Tibial artery (tissue), 4 donors: ENCODE results near the gene TMEM30A.
A peak's percentile ranks its signal among the peaks of the same experiment; 100 is the strongest.

ENCODE experiments used
- DNase-seq, 2 donors: peaks; one replicate each; pipeline ENCODE4 v3.0.0-alpha.2; 2019
- H3K27ac ChIP-seq, 2 donors: fragments of 200-600 bp; sonication (generic) in 1 of 2; 1 replicate in 1 of 2; 2 replicates in 1 of 2; pipeline ENCODE4 v1.5.1; 2018 to 2019; ENCODE audit warnings: mild to moderate bottlenecking in 1 of 2
- H3K27me3 ChIP-seq, 2 donors: fragments of 200-600 bp; sonication (generic) in 1 of 2; one replicate each; pipeline versions ENCODE4 v1.5.1 to v1.6.0; 2016 to 2019
- H3K36me3 ChIP-seq, 3 donors: fragments of 200-600 bp; sonication (generic) in 2 of 3; one replicate each; pipeline ENCODE4 v1.5.1; 2016 to 2019; ENCODE audit warnings: mild to moderate bottlenecking in 2 of 3
- H3K4me1 ChIP-seq, 4 donors: fragments of 200-600 bp; sonication (generic) in 2 of 4; 1 replicate in 3 of 4; 2 replicates in 1 of 4; pipeline ENCODE4 v1.5.1; 2016 to 2019
- H3K4me3 ChIP-seq, 2 donors: fragments of 200-600 bp; sonication (generic) in 1 of 2; 1 replicate in 1 of 2; 2 replicates in 1 of 2; pipeline ENCODE4 v1.5.1; 2018 to 2019; ENCODE audit warnings: mild to moderate bottlenecking in 2 of 2
- H3K9me3 ChIP-seq, 3 donors: fragments of 200-600 bp; sonication (generic) in 1 of 3; one replicate each; pipeline ENCODE4 v1.5.1; 2016 to 2019
- intact Hi-C: fragments of 100-400 bp; cut with DNase I; formaldehyde crosslinking; loops from one replicate; pipeline ENCODE4 v1.15.0; 2023; ENCODE audit warnings: low total_unique reads
- TF ChIP-seq, protein P1 (sequence below), 2 experiments: fragments of 200-600 bp in 1 of 2; fragments of 450-650 bp in 1 of 2; IDR thresholded peaks; one replicate each; pipeline ENCODE4 v1.5.1; 2017 to 2019; ENCODE audit warnings: antibody characterized with exemption in 2 of 2, mild to moderate bottlenecking in 1 of 2, moderate library complexity in 1 of 2

TMEM30A gene

DNA sequence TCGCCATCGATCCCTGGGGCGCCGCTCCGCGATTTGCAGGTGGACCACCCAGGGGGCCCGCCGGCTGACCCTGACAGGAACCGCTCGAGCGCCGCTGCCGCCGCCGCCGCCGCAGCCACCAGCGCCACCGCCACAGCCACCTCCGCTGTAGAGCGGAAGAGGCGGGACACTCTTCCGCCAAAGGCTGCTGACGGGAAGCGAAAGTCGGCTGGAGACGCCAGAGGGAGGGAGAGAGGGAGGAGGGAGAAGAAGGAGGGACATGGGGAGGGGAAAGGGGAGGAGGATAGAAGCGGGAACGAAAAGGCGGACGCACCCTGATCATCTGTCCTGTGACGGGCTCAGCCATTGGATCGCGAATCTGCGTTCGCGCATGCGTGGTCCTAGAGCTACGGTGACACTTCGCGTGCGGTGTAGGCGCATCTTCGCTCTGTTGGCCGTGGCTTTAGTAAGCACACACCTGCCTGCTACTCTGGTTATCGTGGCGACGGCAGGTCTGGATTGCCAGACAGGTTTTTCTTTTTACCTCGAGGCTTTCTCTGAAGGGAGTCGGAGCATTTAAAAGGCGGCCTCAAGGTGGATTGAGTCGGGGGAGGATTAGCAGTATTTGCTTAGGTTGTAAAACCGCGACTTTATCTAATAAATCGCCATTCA is at the start of gene TMEM30A:
Gene TMEM30A (minus strand): TSS at position 161 of the 651 bp plus-strand sequence. CDS start 154 bp downstream, at position 7.
- TF ChIP-seq, protein P1, sequence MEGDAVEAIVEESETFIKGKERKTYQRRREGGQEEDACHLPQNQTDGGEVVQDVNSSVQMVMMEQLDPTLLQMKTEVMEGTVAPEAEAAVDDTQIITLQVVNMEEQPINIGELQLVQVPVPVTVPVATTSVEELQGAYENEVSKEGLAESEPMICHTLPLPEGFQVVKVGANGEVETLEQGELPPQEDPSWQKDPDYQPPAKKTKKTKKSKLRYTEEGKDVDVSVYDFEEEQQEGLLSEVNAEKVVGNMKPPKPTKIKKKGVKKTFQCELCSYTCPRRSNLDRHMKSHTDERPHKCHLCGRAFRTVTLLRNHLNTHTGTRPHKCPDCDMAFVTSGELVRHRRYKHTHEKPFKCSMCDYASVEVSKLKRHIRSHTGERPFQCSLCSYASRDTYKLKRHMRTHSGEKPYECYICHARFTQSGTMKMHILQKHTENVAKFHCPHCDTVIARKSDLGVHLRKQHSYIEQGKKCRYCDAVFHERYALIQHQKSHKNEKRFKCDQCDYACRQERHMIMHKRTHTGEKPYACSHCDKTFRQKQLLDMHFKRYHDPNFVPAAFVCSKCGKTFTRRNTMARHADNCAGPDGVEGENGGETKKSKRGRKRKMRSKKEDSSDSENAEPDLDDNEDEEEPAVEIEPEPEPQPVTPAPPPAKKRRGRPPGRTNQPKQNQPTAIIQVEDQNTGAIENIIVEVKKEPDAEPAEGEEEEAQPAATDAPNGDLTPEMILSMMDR (IDR thresholded peaks at IDR 0.05): no peak
- Histone ChIP-seq H3K9me3 (no peaks in the 10 kb centered on the region), H3K36me3 (no peaks in the 10 kb centered on the region), H3K27ac (peak within 1 kb of the TSS; percentile 90 to 92), H3K27me3 (no peaks in the 10 kb centered on the region), H3K4me3 (peak within 1 kb of the TSS; percentile 79 to 89), H3K4me1 (peaks cover 0 to 58% (median 25%) of the 10 kb centered on the region in 4 donors)
- DNase-seq: peak; percentile 96 to 98
- intact Hi-C loops: no loop called here

DNA sequence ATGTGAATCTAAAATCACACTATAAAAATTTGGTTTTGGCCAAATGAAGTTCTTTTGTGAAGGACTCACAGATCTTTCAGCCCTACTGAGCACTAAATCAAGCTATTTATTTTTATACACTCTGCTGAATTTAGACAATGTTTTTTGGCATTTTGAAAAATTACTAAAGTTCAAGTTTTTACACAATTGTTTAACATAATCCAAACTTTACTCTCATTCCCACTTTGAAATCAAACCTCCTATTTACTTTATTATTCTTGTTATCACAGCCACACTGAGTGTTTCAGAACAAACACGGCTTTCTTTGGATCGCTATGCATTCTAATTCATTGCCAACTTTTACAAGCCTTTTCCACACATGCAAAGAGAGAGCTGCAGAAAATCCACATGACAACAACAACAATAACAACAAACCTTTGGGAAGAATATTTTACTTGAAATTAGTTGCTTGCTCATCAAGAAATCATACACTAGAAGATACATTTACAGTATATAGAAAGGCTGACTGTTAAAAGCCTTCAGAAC is 49.1 kb upstream of the TMEM30A start:
- Histone ChIP-seq H3K4me3 (no peak overlapping the region), H3K27ac (peak overlapping the region; percentile 1 to 27), H3K27me3 (no peaks in the 10 kb centered on the region), H3K9me3 (no peaks in the 10 kb centered on the region), H3K36me3 (peaks cover 0 to 9% (median 0%) of the 10 kb centered on the region in 3 donors), H3K4me1 (peaks cover 0 to 24% (median 13%) of the 10 kb centered on the region in 4 donors)
- intact Hi-C loops: no loop called here
- TF ChIP-seq, protein P1 (IDR thresholded peaks at IDR 0.05): no peak
- DNase-seq: no peak

GRCh38 chr6:75331151-75331550 is 46.6 kb upstream of the TMEM30A start:
- H3K27ac ChIP-seq: no peak overlapping the region
- peaks cover 0 to 24% (median 13%) of the 10 kb centered on the region in 4 donors for H3K4me1 ChIP-seq
- TF ChIP-seq, protein P1 (IDR thresholded peaks at IDR 0.05): no peak
- no peaks in the 10 kb centered on the region for H3K27me3 ChIP-seq
- no peak overlapping the region for H3K4me3 ChIP-seq
- H3K36me3 ChIP-seq: no peaks in the 10 kb centered on the region
- no peak for DNase-seq
- no peaks in the 10 kb centered on the region for H3K9me3 ChIP-seq
- intact Hi-C loops: no loop called here

DNA sequence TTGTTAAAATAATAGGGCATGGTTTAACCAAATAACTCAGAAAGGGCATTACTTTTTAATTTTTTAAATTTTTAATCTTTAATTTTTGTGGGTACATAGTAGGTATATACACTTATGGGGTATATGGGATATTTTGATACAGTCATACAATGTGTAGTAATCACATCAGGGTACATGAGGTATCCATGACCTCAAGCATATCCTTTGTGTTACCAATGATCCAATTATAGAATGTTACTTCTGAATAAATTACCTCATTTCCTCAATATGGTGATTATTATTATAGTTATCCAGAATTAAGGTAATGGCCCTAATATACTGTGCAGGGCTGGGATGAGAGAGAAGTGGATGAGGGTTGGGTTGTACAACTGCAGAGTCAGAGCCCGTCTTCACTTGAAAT is 45.1 kb upstream of the TMEM30A start:
- TF ChIP-seq, protein P1 (IDR thresholded peaks at IDR 0.05): no peak
- H3K27ac ChIP-seq: no peak overlapping the region
- intact Hi-C loops: no loop called here

GRCh38 chr6:75327807-75328206 is 43.2 kb upstream of the TMEM30A start:
- intact Hi-C loops: no loop called here
- Histone ChIP-seq H3K4me3 (no peak overlapping the region), H3K9me3 (no peaks in the 10 kb centered on the region), H3K4me1 (no peaks in the 10 kb centered on the region), H3K27me3 (no peaks in the 10 kb centered on the region), H3K36me3 (no peaks in the 10 kb centered on the region), H3K27ac (no peak overlapping the region)
- TF ChIP-seq, protein P1 (IDR thresholded peaks at IDR 0.05): no peak
- no peak for DNase-seq

More for the DNA sequence above, 45.1 kb upstream of the TMEM30A start:
- H3K4me3 ChIP-seq: no peak overlapping the region
- H3K27me3 ChIP-seq: no peaks in the 10 kb centered on the region
- no peaks in the 10 kb centered on the region for H3K36me3 ChIP-seq
- peaks cover 0 to 13% (median 7%) of the 10 kb centered on the region in 4 donors for H3K4me1 ChIP-seq
- no peak for DNase-seq
- H3K9me3 ChIP-seq: no peaks in the 10 kb centered on the region
